A549 (cell line): ENCODE results near the gene FBH1. TPM values are rescaled to one million over a fixed set of nuclear protein-coding genes. Genes with fewer than 3 reads are reported as not detected.

Experiments used
- ATAC-seq, 2 experiments: fragments of 200-7000 bp in 1 of 2; fragments of >200 bp in 1 of 2; cut with Nextera tagmentation in 1 of 2; cut with Tn5 transposase in 1 of 2; 3 replicates each; pipeline versions ENCODE4 v1.8.0 to v1.9.1; 2018 to 2020; ENCODE audit warnings: mild to moderate bottlenecking in 1 of 2, moderate library complexity in 1 of 2
- CTCF ChIA-PET: fragments of 300-600 bp; sonication (Branson Sonifier 250); formaldehyde crosslinking; extraction: SDS; loops from one replicate; lab custom pipeline; 2021; ENCODE audit warnings: antibody characterized with exemption, inconsistent platforms; lab: Yijun Ruan, JAX
- POLR2A ChIA-PET: fragments of 350-600 bp; formaldehyde crosslinking; extraction: SDS; loops from one replicate; lab custom pipeline; 2021; ENCODE audit warnings: antibody characterized with exemption, inconsistent platforms; lab: Yijun Ruan, JAX
- DNase-seq, 2 experiments: peaks; one replicate each; pipeline versions ENCODE4 v3.0.0 to v3.0.0-alpha.2; 2011 to 2016; ENCODE audit warnings: low read depth in 1 of 2, low spot score in 1 of 2
- FAIRE-seq: peaks from 2 replicates; lab custom pipeline; 2011; peaks lifted over from hg19 to GRCh38; lab: Jason Lieb, UNC
- H3K27ac ChIP-seq, 2 experiments: fragments of >200 bp; sonication (Bioruptor Twin); formaldehyde crosslinking; 3 replicates each; pipeline ENCODE4 v1.5.1; 2016 to 2017
- H3K4me1 ChIP-seq: fragments of >200 bp; sonication (Bioruptor Twin); formaldehyde crosslinking; 3 replicates; pipeline ENCODE4 v1.6.1; 2016
- H3K4me2 ChIP-seq: fragments of >200 bp; sonication (Bioruptor Twin); formaldehyde crosslinking; 3 replicates; pipeline ENCODE4 v1.6.1; 2016
- H3K4me3 ChIP-seq: fragments of >200 bp; sonication (Bioruptor Twin); formaldehyde crosslinking; 3 replicates; pipeline ENCODE4 v1.5.1; 2016
- H3K9me3 ChIP-seq: fragments of >200 bp; sonication (Bioruptor Twin); formaldehyde crosslinking; 3 replicates; pipeline ENCODE4 v1.6.1; 2016
- ATOH8 ChIP-seq: fragments of 250-450 bp; sonication (Bioruptor Pico); IDR thresholded peaks from 2 replicates; pipeline ENCODE4 v1.5.0; 2020; ENCODE audit warnings: low read depth, mild to moderate bottlenecking, moderate library complexity
- CEBPB ChIP-seq, 2 experiments: fragments of >200 bp in 1 of 2; sonication (Bioruptor Twin) in 1 of 2; formaldehyde crosslinking in 1 of 2; IDR thresholded peaks; 2 replicates each; pipeline ENCODE4 v1.6.1; 2012 to 2016
- CHD2 ChIP-seq: fragments of 150-350 bp; IDR thresholded peaks from 2 replicates; pipeline ENCODE4 v1.6.1; 2014; ENCODE audit warnings: low read length; ENCODE audit not compliant: partially characterized antibody
- E2F6 ChIP-seq: IDR thresholded peaks from 2 replicates; pipeline ENCODE4 v1.6.1; 2012; ENCODE audit warnings: low read depth, borderline replicate concordance
- ELK1 ChIP-seq: fragments of 150-350 bp; IDR thresholded peaks from 2 replicates; pipeline ENCODE4 v1.6.1; 2014; ENCODE audit warnings: low read depth, mild to moderate bottlenecking, low read length
- ESRRA ChIP-seq: fragments of 150-350 bp; IDR thresholded peaks from 2 replicates; pipeline ENCODE4 v1.6.1; 2014; ENCODE audit warnings: mild to moderate bottlenecking, low read length, borderline replicate concordance
- KDM1A ChIP-seq: fragments of 200-600 bp; sonication (generic); IDR thresholded peaks from 2 replicates; pipeline ENCODE4 v1.6.1; 2016; ENCODE audit warnings: low read depth, mild to moderate bottlenecking
- MAZ ChIP-seq: fragments of 150-350 bp; IDR thresholded peaks from 2 replicates; pipeline ENCODE4 v1.6.1; 2014; ENCODE audit warnings: antibody characterized with exemption, low read depth, low read length, borderline replicate concordance
- MYC ChIP-seq: IDR thresholded peaks from 2 replicates; pipeline ENCODE4 v1.6.1; 2012; ENCODE audit warnings: mild to moderate bottlenecking, inconsistent platforms, low read length, improper control_type of control experiment, borderline replicate concordance
- NFE2L2 ChIP-seq: fragments of 150-350 bp; conservative IDR thresholded peaks from 2 replicates; pipeline ENCODE4 v1.6.1; 2014; ENCODE audit warnings: low read length
- NPAS2 ChIP-seq: fragments of 250-450 bp; sonication (Bioruptor Pico); IDR thresholded peaks from 2 replicates; pipeline ENCODE4 v1.8.0; 2022; ENCODE audit warnings: mild to moderate bottlenecking, moderate library complexity, borderline replicate concordance
- PHF8 ChIP-seq: fragments of 200-600 bp; sonication (generic); IDR thresholded peaks from 2 replicates; pipeline ENCODE4 v1.6.1; 2016; ENCODE audit warnings: low read depth, mild to moderate bottlenecking, antibody characterized with exemption, moderate library complexity, borderline replicate concordance
- SMC3 ChIP-seq: fragments of >200 bp; sonication (Bioruptor Twin); formaldehyde crosslinking; IDR thresholded peaks from 3 replicates; pipeline ENCODE4 v1.6.1; 2018; ENCODE audit warnings: inconsistent platforms
- USF2 ChIP-seq: fragments of 450-650 bp; IDR thresholded peaks from 2 replicates; pipeline ENCODE4 v1.6.1; 2014; ENCODE audit warnings: antibody characterized with exemption
- ZNF302 ChIP-seq: fragments of 250-450 bp; sonication (Bioruptor Pico); IDR thresholded peaks from 2 replicates; pipeline ENCODE4 v1.9.0; 2021; ENCODE audit warnings: inconsistent platforms, mild to moderate bottlenecking, moderate library complexity
- WGBS: methylation state at CpG from one replicate; pipeline ENCODE4 v1.1.6; 2017; ENCODE audit errors: missing lambda C conversion rate; 5-methylcytosine and 5-hydroxymethylcytosine counted together
- polyA plus RNA-seq, 4 experiments: library from polyadenylated mRNA; depleted of rRNA in 3 of 4; stranded (reverse); fragments of >200 nt; fragmentation: RNase III in 1 of 4; extraction: RNeasy Plus Mini Kit Qiagen cat#74134 plus additional on column Dnase treatment in 1 of 4; gene quantifications; 2 replicates in 3 of 4; 3 replicates in 1 of 4; pipeline ENCODE4 v1.2.3, GENCODE V29; 2011 to 2017

Gene FBH1
- polyA plus RNA-seq, 2 of the 4 experiments (the other 2 are of a cell fraction), result 43.9 to 56.5 TPM

GRCh38 chr10:5898163-5898562, 8.1 kb downstream of the FBH1 start (continued):
- TF ChIP-seq USF2, result no peak
- TF ChIP-seq NFE2L2, result no peak
- no peak for TF ChIP-seq NPAS2
- no peak for TF ChIP-seq ZNF302 (CRISPR knock-in tag)
- TF ChIP-seq, all 56 proteins: peak for 0

GRCh38 chr10:5900247-5900646, 10.2 kb downstream of the FBH1 start:
- no peak for DNase-seq
- H3K4me3 ChIP-seq, result no peak overlapping the region
- ChIA-PET POLR2A (interaction anchor here (0.6 to 1.2 kb wide), 2 partner anchors 10 to 135 kb away, joined by 3 to 5 read pairs; partner anchors contain the start of genes ANKRD16 and FBH1), CTCF (interaction anchor here (1.2 kb wide), 1 partner anchor 14 kb away, joined by 3 read pairs; no protein-coding TSS in a partner anchor)
- H3K4me2 ChIP-seq, result no peak overlapping the region
- ATAC-seq, result no peak
- WGBS, result 92% methylated on average over 13 of the region's 13 CpGs
- no peaks in the 10 kb centered on the region for H3K4me1 ChIP-seq
- FAIRE-seq, result no peak
- TF ChIP-seq ESRRA, result no peak
- no peak overlapping the region for H3K27ac ChIP-seq
- no peaks in the 10 kb centered on the region; the same call in 2 of the 3 replicates for H3K9me3 ChIP-seq

- Histone ChIP-seq H3K4me3 (no peak overlapping the region), H3K27ac (no peak overlapping the region), H3K4me2 (no peak overlapping the region), H3K9me3 (no peaks in the 10 kb centered on the region; the same call in 2 of the 3 replicates), H3K4me1 (no peaks in the 10 kb centered on the region)
- ChIA-PET POLR2A (interaction anchor here (1.3 kb wide), 1 partner anchor 13 kb away, joined by 4 read pairs; the partner anchor contains the start of genes ANKRD16 and FBH1), CTCF (interaction anchor here (0.6 to 1.1 kb wide), 2 partner anchors 11 to 706 kb away, joined by 3 to 6 read pairs; no protein-coding TSS in a partner anchor)
- FAIRE-seq (no peak), ATAC-seq (no peak), DNase-seq (no peak)
- 93% methylated on average over 18 of the region's 18 CpGs for WGBS
- TF ChIP-seq PHF8 (no peak), MAZ (no peak), ATOH8 (no peak), KDM1A (no peak), E2F6 (no peak), USF2 (no peak), ELK1 (no peak), CEBPB (IDR thresholded peaks at IDR 0.05) (no peak), CHD2 (no peak), SMC3 (no peak), MYC (no peak)
Measured at GRCh38 chr10:5902511-5903274, 12.7 kb downstream of the FBH1 start.
